HG02798 (cell line): Measurements from ENCODE around the gene RAB27A.

Experiments used
- ATAC-seq: cut with Tn5 transposase; IDR thresholded peaks from one replicate; pipeline ENCODE4 v1.9.1; 2021; ENCODE audit warnings: mild to moderate bottlenecking; ENCODE audit not compliant: unreplicated experiment, poor library complexity

RAB27A gene

DNA sequence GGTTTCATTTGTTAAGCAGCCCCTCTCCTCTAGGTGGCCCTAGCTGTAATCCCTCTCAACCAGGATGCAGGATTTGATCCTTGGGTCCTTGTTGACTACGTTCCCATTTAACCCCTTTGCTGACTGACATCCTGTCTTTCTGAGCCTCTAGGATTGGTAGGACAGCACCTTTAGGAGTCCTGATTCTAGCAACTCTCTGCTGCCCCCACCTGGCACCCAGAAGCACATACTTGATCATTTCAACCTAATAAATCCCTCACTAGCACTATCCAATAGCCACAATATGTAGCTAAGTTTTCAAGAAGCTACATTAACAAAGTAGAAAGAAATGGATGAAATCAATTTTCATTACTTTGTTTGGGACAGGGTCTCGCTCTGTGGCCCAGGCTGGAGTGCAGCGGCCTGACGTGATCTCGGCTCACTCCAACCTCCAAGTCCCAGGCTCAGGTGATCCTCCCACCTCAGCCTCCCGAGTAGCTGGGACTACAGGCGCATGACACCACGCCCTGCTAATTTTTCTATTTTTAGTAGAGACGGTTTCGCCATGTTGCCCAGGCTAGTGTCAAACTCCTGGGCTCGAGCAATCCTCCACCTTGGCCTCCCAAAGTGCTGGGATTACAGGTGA is 121.2 kb downstream of the RAB27A start:
- peak; percentile 90 for ATAC-seq

DNA sequence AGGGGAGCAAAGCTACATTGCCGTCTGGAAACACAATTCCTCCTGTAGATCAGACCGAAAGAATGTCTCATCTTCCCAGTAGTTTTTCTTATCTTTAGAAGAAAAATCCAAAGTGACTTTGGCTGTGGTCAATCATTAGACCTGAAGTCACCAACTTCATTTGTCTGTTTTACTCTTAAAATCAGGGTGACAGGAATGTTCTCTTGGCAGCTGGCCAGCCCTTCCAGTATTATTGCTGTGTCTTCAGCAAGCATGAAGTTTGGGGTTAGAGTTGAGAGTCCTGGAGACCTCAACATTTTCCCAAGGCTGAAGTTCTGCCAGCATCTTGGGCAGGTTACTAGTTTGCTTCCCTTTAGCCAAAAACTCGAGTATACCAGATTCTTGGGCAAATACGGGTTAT is 125.3 kb downstream of the RAB27A start:
- ATAC-seq, result no peak
